A549 (cell line): ENCODE data around the gene PLIN1. TPM values are rescaled to one million over a fixed set of nuclear protein-coding genes. Genes with fewer than 3 reads are reported as not detected.

Experiments
- ATAC-seq, 2 experiments: fragments of 200-7000 bp in 1 of 2; fragments of >200 bp in 1 of 2; cut with Nextera tagmentation in 1 of 2; cut with Tn5 transposase in 1 of 2; 3 replicates each; pipeline versions ENCODE4 v1.8.0 to v1.9.1; 2018 to 2020; ENCODE audit warnings: mild to moderate bottlenecking in 1 of 2, moderate library complexity in 1 of 2
- CTCF ChIA-PET: fragments of 300-600 bp; sonication (Branson Sonifier 250); formaldehyde crosslinking; extraction: SDS; loops from one replicate; lab custom pipeline; 2021; ENCODE audit warnings: antibody characterized with exemption, inconsistent platforms; lab: Yijun Ruan, JAX
- POLR2A ChIA-PET: fragments of 350-600 bp; formaldehyde crosslinking; extraction: SDS; loops from one replicate; lab custom pipeline; 2021; ENCODE audit warnings: antibody characterized with exemption, inconsistent platforms; lab: Yijun Ruan, JAX
- DNase-seq, 2 experiments: peaks; one replicate each; pipeline versions ENCODE4 v3.0.0 to v3.0.0-alpha.2; 2011 to 2016; ENCODE audit warnings: low read depth in 1 of 2, low spot score in 1 of 2
- FAIRE-seq: peaks from 2 replicates; lab custom pipeline; 2011; peaks lifted over from hg19 to GRCh38; lab: Jason Lieb, UNC
- H3K27ac ChIP-seq, 2 experiments: fragments of >200 bp; sonication (Bioruptor Twin); formaldehyde crosslinking; 3 replicates each; pipeline ENCODE4 v1.5.1; 2016 to 2017
- H3K4me1 ChIP-seq: fragments of >200 bp; sonication (Bioruptor Twin); formaldehyde crosslinking; 3 replicates; pipeline ENCODE4 v1.6.1; 2016
- H3K4me2 ChIP-seq: fragments of >200 bp; sonication (Bioruptor Twin); formaldehyde crosslinking; 3 replicates; pipeline ENCODE4 v1.6.1; 2016
- H3K4me3 ChIP-seq: fragments of >200 bp; sonication (Bioruptor Twin); formaldehyde crosslinking; 3 replicates; pipeline ENCODE4 v1.5.1; 2016
- H3K9me3 ChIP-seq: fragments of >200 bp; sonication (Bioruptor Twin); formaldehyde crosslinking; 3 replicates; pipeline ENCODE4 v1.6.1; 2016
- ATOH8 ChIP-seq: fragments of 250-450 bp; sonication (Bioruptor Pico); IDR thresholded peaks from 2 replicates; pipeline ENCODE4 v1.5.0; 2020; ENCODE audit warnings: low read depth, mild to moderate bottlenecking, moderate library complexity
- BHLHE40 ChIP-seq: IDR thresholded peaks from 2 replicates; pipeline ENCODE4 v1.6.1; 2012; ENCODE audit warnings: low read depth, low read length, inconsistent platforms
- CBX8 ChIP-seq: fragments of 200-600 bp; sonication (generic); IDR thresholded peaks from 2 replicates; pipeline ENCODE4 v1.6.1; 2016
- CEBPB ChIP-seq, 2 experiments: fragments of >200 bp in 1 of 2; sonication (Bioruptor Twin) in 1 of 2; formaldehyde crosslinking in 1 of 2; IDR thresholded peaks; 2 replicates each; pipeline ENCODE4 v1.6.1; 2012 to 2016
- CHD4 ChIP-seq: fragments of 200-600 bp; sonication (generic); IDR thresholded peaks from 2 replicates; pipeline ENCODE4 v1.6.1; 2016; ENCODE audit warnings: antibody characterized with exemption, mild to moderate bottlenecking, borderline replicate concordance
- EHF ChIP-seq: fragments of 250-450 bp; sonication (Bioruptor Pico); IDR thresholded peaks from 2 replicates; pipeline ENCODE4 v1.5.0; 2020; ENCODE audit warnings: mild to moderate bottlenecking
- EHMT2 ChIP-seq: fragments of 200-600 bp; sonication (generic); IDR thresholded peaks from 2 replicates; pipeline ENCODE4 v1.6.1; 2016; ENCODE audit warnings: antibody characterized with exemption, low read depth, mild to moderate bottlenecking, moderate library complexity
- EP300 ChIP-seq, 2 experiments: fragments of >200 bp; sonication (Bioruptor Twin); formaldehyde crosslinking; IDR thresholded peaks; 2 replicates in 1 of 2; 3 replicates in 1 of 2; pipeline ENCODE4 v1.6.1; 2016 to 2017
- FOSB ChIP-seq: fragments of 250-450 bp; sonication (Bioruptor Pico); IDR thresholded peaks from 2 replicates; pipeline ENCODE4 v1.5.0; 2020; ENCODE audit warnings: mild to moderate bottlenecking, moderate library complexity
- HDAC2 ChIP-seq: fragments of 200-600 bp; sonication (generic); IDR thresholded peaks from 2 replicates; pipeline ENCODE4 v1.6.1; 2016
- HEYL ChIP-seq: fragments of 250-450 bp; sonication (Bioruptor Pico); IDR thresholded peaks from 2 replicates; pipeline ENCODE4 v1.8.0; 2021; ENCODE audit warnings: mild to moderate bottlenecking, moderate library complexity
- HOXB13 ChIP-seq: fragments of 250-450 bp; sonication (Bioruptor Pico); IDR thresholded peaks from 2 replicates; pipeline ENCODE4 v1.5.0; 2020; ENCODE audit warnings: low read depth, mild to moderate bottlenecking, moderate library complexity
- JUN ChIP-seq, 2 experiments: fragments of >200 bp; sonication (Bioruptor Twin); formaldehyde crosslinking; IDR thresholded peaks; 2 replicates in 1 of 2; 3 replicates in 1 of 2; pipeline ENCODE4 v1.6.1; 2016 to 2017
- MAFK ChIP-seq: fragments of 450-650 bp; IDR thresholded peaks from 2 replicates; pipeline ENCODE4 v1.6.1; 2014; ENCODE audit not compliant: partially characterized antibody
- NPAS2 ChIP-seq: fragments of 250-450 bp; sonication (Bioruptor Pico); IDR thresholded peaks from 2 replicates; pipeline ENCODE4 v1.8.0; 2022; ENCODE audit warnings: mild to moderate bottlenecking, moderate library complexity, borderline replicate concordance
- NR3C1 ChIP-seq: fragments of >200 bp; sonication (Bioruptor Twin); formaldehyde crosslinking; IDR thresholded peaks from 3 replicates; pipeline ENCODE4 v1.6.1; 2017
- PBX3 ChIP-seq: IDR thresholded peaks from 2 replicates; pipeline ENCODE4 v1.6.1; 2012
- PHF8 ChIP-seq: fragments of 200-600 bp; sonication (generic); IDR thresholded peaks from 2 replicates; pipeline ENCODE4 v1.6.1; 2016; ENCODE audit warnings: low read depth, mild to moderate bottlenecking, antibody characterized with exemption, moderate library complexity, borderline replicate concordance
- RAD21 ChIP-seq, 2 experiments: fragments of >200 bp in 1 of 2; sonication (Bioruptor Twin) in 1 of 2; formaldehyde crosslinking in 1 of 2; IDR thresholded peaks in 1 of 2; conservative IDR thresholded peaks in 1 of 2; 2 replicates in 1 of 2; 3 replicates in 1 of 2; pipeline ENCODE4 v1.6.1; 2012 to 2018; ENCODE audit warnings: inconsistent platforms in 1 of 2
- RCOR1 ChIP-seq: fragments of 150-350 bp; IDR thresholded peaks from 2 replicates; pipeline ENCODE4 v1.6.1; 2014; ENCODE audit warnings: antibody characterized with exemption, low read length, low read depth
- SMC3 ChIP-seq: fragments of >200 bp; sonication (Bioruptor Twin); formaldehyde crosslinking; IDR thresholded peaks from 3 replicates; pipeline ENCODE4 v1.6.1; 2018; ENCODE audit warnings: inconsistent platforms
- SREBF2 ChIP-seq: fragments of 450-650 bp; IDR thresholded peaks from 2 replicates; pipeline ENCODE4 v1.6.1; 2014; ENCODE audit warnings: mild to moderate bottlenecking, moderate library complexity
- TP53 ChIP-seq: fragments of 250-450 bp; sonication (Bioruptor Pico); IDR thresholded peaks from 2 replicates; pipeline ENCODE4 v1.5.0; 2021; ENCODE audit warnings: mild to moderate bottlenecking, moderate library complexity
- WGBS: methylation state at CpG from one replicate; pipeline ENCODE4 v1.1.6; 2017; ENCODE audit errors: missing lambda C conversion rate; 5-methylcytosine and 5-hydroxymethylcytosine counted together
- polyA plus RNA-seq, 4 experiments: library from polyadenylated mRNA; depleted of rRNA in 3 of 4; stranded (reverse); fragments of >200 nt; fragmentation: RNase III in 1 of 4; extraction: RNeasy Plus Mini Kit Qiagen cat#74134 plus additional on column Dnase treatment in 1 of 4; gene quantifications; 2 replicates in 3 of 4; 3 replicates in 1 of 4; pipeline ENCODE4 v1.2.3, GENCODE V29; 2011 to 2017
- TF ChIP-seq, protein P1 (sequence below): IDR thresholded peaks from 2 replicates; pipeline ENCODE4 v1.6.1; 2012; ENCODE audit warnings: low read depth, borderline replicate concordance
- TF ChIP-seq, protein P2 (sequence below): fragments of >200 bp; sonication (Bioruptor Twin); formaldehyde crosslinking; IDR thresholded peaks from 3 replicates; pipeline ENCODE4 v1.5.1; 2016

PLIN1 gene
- polyA plus RNA-seq, 2 of the 4 experiments (the other 2 are of a cell fraction) = 0.27 to 0.74 TPM

DNA sequence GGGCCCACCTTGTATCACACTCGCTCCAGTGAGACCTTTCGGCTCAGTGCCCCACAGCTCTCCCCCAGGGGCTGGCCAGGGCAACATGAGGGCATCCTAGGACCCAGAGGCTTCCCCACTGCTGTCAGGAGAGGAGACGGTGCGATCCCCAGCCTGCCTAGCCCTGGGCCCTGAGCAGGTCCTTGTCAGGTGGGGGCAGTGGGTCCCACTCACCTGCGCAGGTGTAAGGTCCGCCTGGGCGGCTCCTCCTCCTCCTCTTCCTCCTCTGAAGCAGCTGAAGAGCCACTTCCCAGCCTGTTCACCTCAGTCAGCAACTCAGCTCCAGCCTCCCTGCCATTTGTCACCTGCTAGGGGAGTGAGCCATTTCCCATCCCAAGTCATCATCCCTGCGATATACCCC lies 33.5 kb downstream of the PLIN1 start:
- 90% methylated on average over 8 of the region's 8 CpGs for WGBS
- FAIRE-seq (no peak), ATAC-seq (no peak), DNase-seq (no peak)
- Histone ChIP-seq H3K4me1 (no peaks in the 10 kb centered on the region), H3K4me3 (no peak overlapping the region), H3K9me3 (peaks cover 6% of the 10 kb centered on the region; the same call in 1 of the 3 replicates), H3K4me2 (no peak overlapping the region), H3K27ac (no peak overlapping the region)
- TF ChIP-seq CBX8 (no peak), NR3C1 (no peak), HOXB13 (no peak), EHF (CRISPR knock-in tag) (no peak), NPAS2 (CRISPR knock-in tag) (no peak), PHF8 (no peak), ATOH8 (no peak), FOSB (no peak), MAFK (no peak), RCOR1 (no peak)
- ChIA-PET POLR2A (no interaction called here), CTCF (interaction anchor here (1.0 to 7.2 kb wide), 18 partner anchors 8 to 287 kb away, joined by 3 to 126 read pairs (median 6); partner anchors contain the start of genes KIF7, MESP1, PLIN1 and RHCG)

DNA sequence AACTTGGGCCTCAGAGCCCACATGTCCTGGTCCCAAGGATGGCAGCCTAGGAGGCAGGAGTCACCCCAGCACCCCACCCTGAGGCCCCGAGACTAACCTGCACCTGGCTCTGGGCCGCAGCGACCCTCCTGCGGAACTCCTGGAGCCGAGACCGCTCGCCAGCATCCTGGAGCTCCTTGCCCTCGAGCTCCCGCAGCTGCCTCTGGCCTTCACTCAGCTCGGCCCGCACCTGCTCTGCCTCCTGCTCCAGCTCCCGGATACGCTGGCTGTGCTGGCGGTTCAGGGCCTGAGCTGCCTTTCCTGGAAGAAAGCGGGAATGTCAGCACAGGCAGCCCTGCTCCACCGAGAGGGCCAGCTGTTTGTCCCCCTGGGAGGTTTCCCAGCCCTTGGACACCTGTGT lies 37.1 kb downstream of the PLIN1 start:
- no peak for ATAC-seq

More for the DNA sequence above, 37.1 kb downstream of the PLIN1 start:
- FAIRE-seq (no peak), DNase-seq (no peak)
- Histone ChIP-seq H3K9me3 (peaks cover 12% of the 10 kb centered on the region; the same call in 1 of the 3 replicates), H3K4me3 (no peak overlapping the region), H3K4me1 (no peaks in the 10 kb centered on the region), H3K27ac (no peak overlapping the region), H3K4me2 (no peak overlapping the region)
- POLR2A ChIA-PET = no interaction called here
- TF ChIP-seq MAFK (no peak), SMC3 (no peak), EHMT2 (no peak), CHD4 (no peak), EP300 (IDR thresholded peaks at IDR 0.05) (no peak), TP53 (CRISPR knock-in tag) (no peak), JUN (IDR thresholded peaks at IDR 0.05) (no peak), HEYL (CRISPR knock-in tag) (no peak), FOSB (no peak), RCOR1 (no peak), HDAC2 (no peak), CBX8 (no peak), SREBF2 (no peak), RAD21 (conservative IDR thresholded peaks at IDR 0.05 in 1 of 2, IDR thresholded peaks at IDR 0.05 in 1 of 2) (no peak), BHLHE40 (no peak), PBX3 (no peak), CEBPB (IDR thresholded peaks at IDR 0.05) (no peak)
- TF ChIP-seq, protein P1, sequence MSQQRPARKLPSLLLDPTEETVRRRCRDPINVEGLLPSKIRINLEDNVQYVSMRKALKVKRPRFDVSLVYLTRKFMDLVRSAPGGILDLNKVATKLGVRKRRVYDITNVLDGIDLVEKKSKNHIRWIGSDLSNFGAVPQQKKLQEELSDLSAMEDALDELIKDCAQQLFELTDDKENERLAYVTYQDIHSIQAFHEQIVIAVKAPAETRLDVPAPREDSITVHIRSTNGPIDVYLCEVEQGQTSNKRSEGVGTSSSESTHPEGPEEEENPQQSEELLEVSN = no peak
- TF ChIP-seq, protein P2, sequence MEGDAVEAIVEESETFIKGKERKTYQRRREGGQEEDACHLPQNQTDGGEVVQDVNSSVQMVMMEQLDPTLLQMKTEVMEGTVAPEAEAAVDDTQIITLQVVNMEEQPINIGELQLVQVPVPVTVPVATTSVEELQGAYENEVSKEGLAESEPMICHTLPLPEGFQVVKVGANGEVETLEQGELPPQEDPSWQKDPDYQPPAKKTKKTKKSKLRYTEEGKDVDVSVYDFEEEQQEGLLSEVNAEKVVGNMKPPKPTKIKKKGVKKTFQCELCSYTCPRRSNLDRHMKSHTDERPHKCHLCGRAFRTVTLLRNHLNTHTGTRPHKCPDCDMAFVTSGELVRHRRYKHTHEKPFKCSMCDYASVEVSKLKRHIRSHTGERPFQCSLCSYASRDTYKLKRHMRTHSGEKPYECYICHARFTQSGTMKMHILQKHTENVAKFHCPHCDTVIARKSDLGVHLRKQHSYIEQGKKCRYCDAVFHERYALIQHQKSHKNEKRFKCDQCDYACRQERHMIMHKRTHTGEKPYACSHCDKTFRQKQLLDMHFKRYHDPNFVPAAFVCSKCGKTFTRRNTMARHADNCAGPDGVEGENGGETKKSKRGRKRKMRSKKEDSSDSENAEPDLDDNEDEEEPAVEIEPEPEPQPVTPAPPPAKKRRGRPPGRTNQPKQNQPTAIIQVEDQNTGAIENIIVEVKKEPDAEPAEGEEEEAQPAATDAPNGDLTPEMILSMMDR = no peak
- WGBS = 96% methylated on average over 13 of the region's 16 CpGs
- CTCF ChIA-PET = interaction anchor here (0.7 to 1.7 kb wide), 8 partner anchors 8 to 445 kb away, joined by 3 to 5 read pairs (median 4); no protein-coding TSS in a partner anchor
